Colonic mucosa (tissue), 4 donors: ENCODE data around the gene ADGRL3. TPM values are rescaled to one million over a fixed set of nuclear protein-coding genes. Genes with fewer than 3 reads are reported as not detected.
"Not testable (repeated sequence)": the region's sequence is repeated elsewhere in the genome, so short reads cannot be mapped to it uniquely, and the experiment has no call there.

Source experiments
- DNase-seq: peaks from one replicate; pipeline ENCODE4 v3.0.0-alpha.2; 2020
- H3K27ac ChIP-seq: fragments of 200-600 bp; one replicate; pipeline ENCODE4 v1.8.0; 2021
- H3K27me3 ChIP-seq: fragments of 200-600 bp; one replicate; pipeline ENCODE4 v1.8.0; 2021
- H3K36me3 ChIP-seq: fragments of 200-600 bp; one replicate; pipeline ENCODE4 v1.8.0; 2021
- H3K4me1 ChIP-seq: fragments of 200-600 bp; one replicate; pipeline ENCODE4 v1.8.0; 2021; ENCODE audit warnings: mild to moderate bottlenecking
- H3K4me3 ChIP-seq: fragments of 200-600 bp; one replicate; pipeline ENCODE4 v1.8.0; 2021
- H3K9ac ChIP-seq, 2 donors: one replicate each; pipeline ENCODE4 v1.7.0; 2013; ENCODE audit warnings: control low read depth in 2 of 2, low read depth in 2 of 2, low read length in 2 of 2
- H3K9me3 ChIP-seq: fragments of 200-600 bp; one replicate; pipeline ENCODE4 v1.8.0; 2021
- CTCF ChIP-seq: fragments of 200-600 bp; IDR thresholded peaks from one replicate; pipeline ENCODE4 v1.8.0; 2022; ENCODE audit warnings: antibody characterized with exemption, mild to moderate bottlenecking
- intact Hi-C: fragments of 100-400 bp; cut with DNase I; formaldehyde crosslinking; loops from one replicate; pipeline ENCODE4 v1.14.1; 2022
- total RNA-seq, 2 donors: library from RNA; stranded (reverse); fragmentation: NEBNext Ultra II Directional in 1 of 2; extraction: Animal tissue kit (Norgen Biotek cat#: 25700) in 1 of 2; gene quantifications; one replicate each; pipeline ENCODE4 v1.2.1, GENCODE V29; 2021
- donor health status: healthy.
- donor health status: DM: no; HTN: no; CAD: no.
- donor health status: DM: no; HTN: no; CAD: no.

ADGRL3 gene
- total RNA-seq, 2 donors from 2014 or later = 4.1 to 4.4 TPM

GRCh38 chr4:61828960-61829359 is 628.8 kb downstream of the ADGRL3 start:
- TF ChIP-seq CTCF = no peak
- DNase-seq = no peak
- H3K36me3 ChIP-seq = no peaks in the 10 kb centered on the region
- H3K4me1 ChIP-seq = no peaks in the 10 kb centered on the region
- intact Hi-C loops = no loop called here
- H3K9me3 ChIP-seq = no peaks in the 10 kb centered on the region
- H3K4me3 ChIP-seq = no peak overlapping the region
- no peaks in the 10 kb centered on the region for H3K27me3 ChIP-seq
- no peak overlapping the region for H3K27ac ChIP-seq
- H3K9ac ChIP-seq = no peak overlapping the region

- Histone ChIP-seq H3K4me1 (no peaks in the 10 kb centered on the region), H3K9me3 (no peaks in the 10 kb centered on the region), H3K27ac (no peak overlapping the region), H3K4me3 (no peak overlapping the region), H3K9ac (no peak overlapping the region), H3K27me3 (no peaks in the 10 kb centered on the region), H3K36me3 (no peaks in the 10 kb centered on the region)
- DNase-seq = no peak
- intact Hi-C loops = no loop called here
- TF ChIP-seq CTCF = no peak
These were observed 631.9 kb downstream of the ADGRL3 start for GRCh38 chr4:61831987-61832386.

GRCh38 chr4:61837395-61837794 is 637.3 kb downstream of the ADGRL3 start:
- H3K36me3 ChIP-seq = no peaks in the 10 kb centered on the region
- H3K4me1 ChIP-seq = no peaks in the 10 kb centered on the region
- H3K9me3 ChIP-seq = no peaks in the 10 kb centered on the region
- H3K4me3 ChIP-seq = no peak overlapping the region
- DNase-seq = no peak
- intact Hi-C loops = no loop called here
- H3K27ac ChIP-seq = no peak overlapping the region
- H3K27me3 ChIP-seq = no peaks in the 10 kb centered on the region
- no peak overlapping the region for H3K9ac ChIP-seq
- no peak for TF ChIP-seq CTCF

GRCh38 chr4:61838072-61838471 is 637.9 kb downstream of the ADGRL3 start:
- no peaks in the 10 kb centered on the region for H3K36me3 ChIP-seq

GRCh38 chr4:61841714-61842113 is 641.6 kb downstream of the ADGRL3 start:
- Histone ChIP-seq H3K36me3 (no peaks in the 10 kb centered on the region), H3K9ac (no peak overlapping the region), H3K27me3 (no peaks in the 10 kb centered on the region), H3K27ac (no peak overlapping the region), H3K4me1 (no peaks in the 10 kb centered on the region), H3K4me3 (no peak overlapping the region), H3K9me3 (no peaks in the 10 kb centered on the region)
- DNase-seq = no peak
- intact Hi-C loops = no loop called here
- no peak for TF ChIP-seq CTCF

More at GRCh38 chr4:61838072-61838471, 637.9 kb downstream of the ADGRL3 start:
- H3K9me3 ChIP-seq = no peaks in the 10 kb centered on the region
- TF ChIP-seq CTCF = no peak
- no peak overlapping the region for H3K9ac ChIP-seq
- H3K27ac ChIP-seq = no peak overlapping the region
- intact Hi-C loops = no loop called here
- H3K27me3 ChIP-seq = no peaks in the 10 kb centered on the region
- H3K4me3 ChIP-seq = no peak overlapping the region
- no peak for DNase-seq
- no peaks in the 10 kb centered on the region for H3K4me1 ChIP-seq

- Histone ChIP-seq H3K27ac (no peak overlapping the region), H3K4me3 (no peak overlapping the region), H3K27me3 (no peaks in the 10 kb centered on the region), H3K9ac (no peak overlapping the region), H3K36me3 (no peaks in the 10 kb centered on the region), H3K4me1 (no peaks in the 10 kb centered on the region), H3K9me3 (no peaks in the 10 kb centered on the region)
- intact Hi-C loops = no loop called here
- DNase-seq = no peak
- no peak for TF ChIP-seq CTCF
These were observed 651.0 kb downstream of the ADGRL3 start for GRCh38 chr4:61851126-61851525.

GRCh38 chr4:61852105-61852504 is 652.0 kb downstream of the ADGRL3 start:
- H3K27ac ChIP-seq, H3K36me3 ChIP-seq, intact Hi-C loops, H3K9ac ChIP-seq, H3K27me3 ChIP-seq, H3K4me3 ChIP-seq, H3K4me1 ChIP-seq, H3K9me3 ChIP-seq, DNase-seq: not testable (repeated sequence)
